OCI-LY7 (cell line): Measurements from ENCODE around the gene TGFB1. TPM values are rescaled to one million over a fixed set of nuclear protein-coding genes. Genes with fewer than 3 reads are reported as not detected.

Experiments used
- BruUV-seq: library from RNA; stranded (reverse); fragments of 400-500 nt; replicated peaks from 2 replicates; lab custom pipeline; 2021; lab: Mats Ljungman, UMichigan
- CTCF ChIA-PET: fragments of 300-600 bp; sonication (Branson Sonifier 250); formaldehyde crosslinking; loops from one replicate; lab custom pipeline; 2022; ENCODE audit warnings: antibody characterized with exemption; ENCODE audit not compliant: unreplicated experiment; lab: Charles Lee
- POLR2A ChIA-PET: fragments of 300-600 bp; sonication (Branson Sonifier 250); formaldehyde crosslinking; loops from one replicate; lab custom pipeline; 2022; ENCODE audit warnings: antibody characterized with exemption; lab: Charles Lee
- DNase-seq: peaks from one replicate; pipeline ENCODE4 v3.0.0-alpha.2; 2015; ENCODE audit warnings: low spot score
- H2AFZ ChIP-seq: fragments of 200-600 bp; sonication (generic), shearing (Covaris generic); 2 replicates; pipeline ENCODE4 v1.6.1; 2014; ENCODE audit warnings: mild to moderate bottlenecking, antibody characterized with exemption, low read length, moderate library complexity
- H3K27ac ChIP-seq: fragments of 200-600 bp; sonication (generic); 2 replicates; pipeline ENCODE4 v1.5.1; 2014; ENCODE audit warnings: mixed run types, low read depth, mild to moderate bottlenecking, moderate library complexity, low read length, inconsistent platforms; ENCODE audit not compliant: poor library complexity, severe bottlenecking
- H3K36me3 ChIP-seq: fragments of 200-600 bp; sonication (generic); 2 replicates; pipeline ENCODE4 v1.6.1; 2014; ENCODE audit warnings: mild to moderate bottlenecking, antibody characterized with exemption, low read length, moderate library complexity, mixed read lengths; ENCODE audit not compliant: insufficient read depth
- H3K4me1 ChIP-seq: fragments of 200-600 bp; sonication (generic); 2 replicates; pipeline ENCODE4 v1.5.1; 2014; ENCODE audit warnings: mild to moderate bottlenecking, low read length; ENCODE audit not compliant: insufficient read depth, poor library complexity, severe bottlenecking
- H3K4me2 ChIP-seq: fragments of 200-600 bp; sonication (generic); 2 replicates; pipeline ENCODE4 v1.6.1; 2014; ENCODE audit warnings: mild to moderate bottlenecking, low read length
- H3K4me3 ChIP-seq: fragments of 200-600 bp; sonication (generic); 2 replicates; pipeline ENCODE4 v1.5.1; 2014; ENCODE audit warnings: mild to moderate bottlenecking, low read depth, low read length; ENCODE audit not compliant: poor library complexity, severe bottlenecking
- H3K79me2 ChIP-seq: fragments of 200-600 bp; sonication (generic); 2 replicates; pipeline ENCODE4 v1.6.1; 2016; ENCODE audit warnings: low read depth, mild to moderate bottlenecking, low read length, moderate library complexity, mixed read lengths; ENCODE audit not compliant: insufficient read depth
- H3K9me2 ChIP-seq: fragments of 200-600 bp; sonication (generic); 2 replicates; pipeline ENCODE4 v1.6.1; 2016; ENCODE audit warnings: mild to moderate bottlenecking, low read length, mixed read lengths; ENCODE audit not compliant: insufficient read depth
- H3K9me3 ChIP-seq: fragments of 200-600 bp; sonication (generic); 2 replicates; pipeline ENCODE4 v1.6.1; 2014; ENCODE audit warnings: mild to moderate bottlenecking, mixed run types, low read length, mixed read lengths
- H4K20me1 ChIP-seq: fragments of 200-600 bp; sonication (generic); 2 replicates; pipeline ENCODE4 v1.6.1; 2014; ENCODE audit warnings: mild to moderate bottlenecking, antibody characterized with exemption, low read length, moderate library complexity, mixed read lengths; ENCODE audit not compliant: insufficient read depth
- EZH2phosphoT487 ChIP-seq: fragments of 200-600 bp; sonication (generic); IDR thresholded peaks from 2 replicates; pipeline ENCODE4 v1.6.1; 2018; ENCODE audit warnings: low read depth, borderline replicate concordance, mild to moderate bottlenecking, mixed run types, antibody characterized with exemption, low read length, moderate library complexity, mixed read lengths
- intact Hi-C: fragments of 100-400 bp; cut with micrococcal nuclease; formaldehyde crosslinking; loops from one replicate; pipeline ENCODE4 v1.10.0; 2022; ENCODE audit not compliant: unreplicated experiment
- total RNA-seq, 2 experiments: library from RNA; depleted of rRNA in 1 of 2; stranded (reverse); fragments of >200 nt in 1 of 2; shearing (Covaris generic) in 1 of 2; gene quantifications; 2 replicates each; pipeline ENCODE4 v1.2.3, GENCODE V29; 2014 to 2022
- TF ChIP-seq, protein P1 (sequence below): fragments of 200-600 bp; sonication (generic); conservative IDR thresholded peaks from 2 replicates; pipeline ENCODE4 v1.5.1; 2014; ENCODE audit warnings: mild to moderate bottlenecking, antibody characterized with exemption, low read length, moderate library complexity, mixed read lengths

TGFB1 gene
- total RNA-seq, 2 experiments from 2014 or later, result 15.5 to 88.8 TPM

GRCh38 chr19:41297628-41298347 lies 55.9 kb downstream of the TGFB1 start:
- no peak overlapping the region for H2AFZ ChIP-seq
- no peaks in the 10 kb centered on the region for H3K9me3 ChIP-seq
- H3K4me1 ChIP-seq, result peaks cover 16% of the 10 kb centered on the region
- intact Hi-C loops, result no loop called here
- peak; percentile 34 for DNase-seq
- POLR2A ChIA-PET, result interaction anchor here (0.7 kb wide), 1 partner anchor 689 kb away, joined by 3 read pairs; no protein-coding TSS in a partner anchor
- peak overlapping the region; percentile 21; the same call in 1 of the 2 replicates for H3K4me2 ChIP-seq
- H3K79me2 ChIP-seq, result no peaks in the 10 kb centered on the region
- peaks cover 100% of the 10 kb centered on the region for H3K36me3 ChIP-seq
- TF ChIP-seq EZH2phosphoT487, result no peak
- TF ChIP-seq, protein P1, sequence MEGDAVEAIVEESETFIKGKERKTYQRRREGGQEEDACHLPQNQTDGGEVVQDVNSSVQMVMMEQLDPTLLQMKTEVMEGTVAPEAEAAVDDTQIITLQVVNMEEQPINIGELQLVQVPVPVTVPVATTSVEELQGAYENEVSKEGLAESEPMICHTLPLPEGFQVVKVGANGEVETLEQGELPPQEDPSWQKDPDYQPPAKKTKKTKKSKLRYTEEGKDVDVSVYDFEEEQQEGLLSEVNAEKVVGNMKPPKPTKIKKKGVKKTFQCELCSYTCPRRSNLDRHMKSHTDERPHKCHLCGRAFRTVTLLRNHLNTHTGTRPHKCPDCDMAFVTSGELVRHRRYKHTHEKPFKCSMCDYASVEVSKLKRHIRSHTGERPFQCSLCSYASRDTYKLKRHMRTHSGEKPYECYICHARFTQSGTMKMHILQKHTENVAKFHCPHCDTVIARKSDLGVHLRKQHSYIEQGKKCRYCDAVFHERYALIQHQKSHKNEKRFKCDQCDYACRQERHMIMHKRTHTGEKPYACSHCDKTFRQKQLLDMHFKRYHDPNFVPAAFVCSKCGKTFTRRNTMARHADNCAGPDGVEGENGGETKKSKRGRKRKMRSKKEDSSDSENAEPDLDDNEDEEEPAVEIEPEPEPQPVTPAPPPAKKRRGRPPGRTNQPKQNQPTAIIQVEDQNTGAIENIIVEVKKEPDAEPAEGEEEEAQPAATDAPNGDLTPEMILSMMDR, result no peak
- BruUV-seq, result no TSS peak
- H3K4me3 ChIP-seq, result no peak overlapping the region
- no peaks in the 10 kb centered on the region for H3K9me2 ChIP-seq
- CTCF ChIA-PET, result interaction anchor here (1.4 kb wide), 1 partner anchor 10 kb away, joined by 5 read pairs; no protein-coding TSS in a partner anchor
- no peaks in the 10 kb centered on the region for H4K20me1 ChIP-seq
- peak overlapping the region; percentile 14 for H3K27ac ChIP-seq

DNA sequence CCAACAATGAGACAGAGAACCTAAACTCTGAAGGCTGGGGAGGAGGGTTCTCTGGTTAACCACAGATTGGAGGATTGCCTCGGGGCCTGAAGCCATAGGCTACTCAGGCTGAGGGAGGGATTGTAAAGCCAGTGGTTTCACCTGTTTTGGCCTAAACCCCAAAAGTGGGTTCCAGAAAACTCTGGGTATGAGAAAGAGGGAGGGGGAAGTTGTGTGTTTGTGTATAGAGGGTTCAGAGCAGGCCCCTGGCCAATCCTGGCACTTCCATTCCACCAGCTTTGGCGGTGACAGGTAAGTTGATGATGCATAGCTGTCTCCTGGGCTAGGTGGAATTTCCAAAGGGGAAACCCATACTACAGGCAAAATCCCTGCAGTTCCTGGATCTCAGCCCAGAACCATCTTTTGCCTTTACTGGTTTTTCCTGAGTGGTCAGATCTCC lies 57.3 kb downstream of the TGFB1 start:
- Histone ChIP-seq H3K4me1 (peaks cover 16% of the 10 kb centered on the region), H3K4me2 (no peak overlapping the region)
- CTCF ChIA-PET, result no interaction called here

More for the DNA sequence above, 57.3 kb downstream of the TGFB1 start:
- intact Hi-C loops, result no loop called here
- Histone ChIP-seq H3K9me3 (no peaks in the 10 kb centered on the region), H3K9me2 (no peaks in the 10 kb centered on the region), H3K4me3 (no peak overlapping the region), H2AFZ (no peak overlapping the region), H3K36me3 (peaks cover 100% of the 10 kb centered on the region), H3K79me2 (no peaks in the 10 kb centered on the region), H4K20me1 (no peaks in the 10 kb centered on the region), H3K27ac (peak overlapping the region; percentile 14)
- no peak for TF ChIP-seq EZH2phosphoT487
- TF ChIP-seq, protein P1, result no peak
- POLR2A ChIA-PET, result no interaction called here
- DNase-seq, result no peak
- BruUV-seq, result no TSS peak
